Loucy (cell line): ENCODE measurements around the gene PCBD2.

Source experiments
- CTCF ChIP-seq: fragments of 200-600 bp; sonication (generic); conservative IDR thresholded peaks from 2 replicates; pipeline ENCODE4 v1.5.1; 2014; ENCODE audit warnings: mild to moderate bottlenecking, antibody characterized with exemption, low read length
- EZH2phosphoT487 ChIP-seq: fragments of 200-600 bp; IDR thresholded peaks from 2 replicates; pipeline ENCODE4 v1.6.1; 2018; ENCODE audit warnings: antibody characterized with exemption, mild to moderate bottlenecking, moderate library complexity, borderline replicate concordance

GRCh38 chr5:134965271-134965825, 60.4 kb downstream of the PCBD2 start:
- TF ChIP-seq CTCF = no peak
- no peak for TF ChIP-seq EZH2phosphoT487
